HG03060 (cell line): ENCODE results near the gene MFAP1.
A peak's percentile ranks its signal among the peaks of the same experiment; 100 is the strongest.
"Not testable (repeated sequence)": the region's sequence is repeated elsewhere in the genome, so short reads cannot be mapped to it uniquely, and the experiment has no call there.

Experiments used
- ATAC-seq: cut with Tn5 transposase; IDR thresholded peaks from one replicate; pipeline ENCODE4 v1.9.1; 2021; ENCODE audit warnings: low read depth, moderate number of reproducible peaks; ENCODE audit not compliant: unreplicated experiment

Gene MFAP1

GRCh38 chr15:43824302-43825246 is at the start of gene MFAP1:
TSS of gene MFAP1 (minus strand) at chr15:43824690. CDS start at chr15:43824569, 121 bp downstream.
- peak; percentile 79 for ATAC-seq

DNA sequence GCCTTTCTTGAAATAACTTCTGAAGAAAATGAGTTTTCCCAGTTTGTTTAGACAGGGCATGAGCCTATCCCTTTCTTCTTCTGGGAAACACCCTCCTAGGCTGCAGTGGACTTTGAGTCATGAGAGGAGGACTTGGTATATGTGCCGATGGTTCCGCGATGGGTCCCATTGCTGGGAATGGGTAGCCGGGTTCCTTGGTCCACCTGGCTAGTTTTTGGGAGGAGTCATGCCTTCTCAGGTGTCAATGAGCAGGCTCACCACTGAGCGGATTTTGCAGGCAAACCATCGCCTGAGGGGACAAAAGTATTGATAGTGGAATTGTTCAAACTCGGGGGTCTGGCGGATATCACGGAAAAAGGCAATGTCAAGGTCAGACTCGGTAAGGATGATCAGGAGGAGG is 49.2 kb upstream of the MFAP1 start:
- ATAC-seq = no peak

DNA sequence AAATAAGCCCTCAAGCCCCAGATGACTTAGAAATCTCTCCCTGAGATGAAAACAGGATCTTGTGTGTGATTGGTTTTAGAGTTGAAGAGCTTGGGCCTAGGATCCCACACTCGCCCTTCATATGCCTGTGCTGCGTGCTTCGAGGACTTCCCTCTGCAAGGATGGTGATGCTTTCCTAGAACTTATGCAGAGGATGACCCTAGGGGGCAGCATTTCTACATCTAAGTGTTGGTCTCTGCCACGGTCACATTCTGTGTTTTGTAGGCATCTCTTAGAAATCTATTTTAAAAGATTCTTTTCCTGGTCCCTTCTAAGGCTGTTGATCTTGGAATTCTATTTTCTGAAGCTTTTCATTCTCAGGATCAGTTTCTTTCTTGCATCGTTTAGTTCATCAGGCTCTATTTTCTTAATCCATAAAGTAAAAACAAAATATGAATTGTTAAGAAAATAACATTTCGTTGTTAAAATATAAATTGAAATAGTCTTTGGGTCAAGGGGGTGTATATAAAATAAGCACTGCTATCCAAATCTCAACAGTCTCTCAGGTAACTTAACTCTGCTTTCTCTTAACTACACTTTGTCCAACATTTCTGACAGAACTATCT is 48.0 kb upstream of the MFAP1 start:
- ATAC-seq = no peak

DNA sequence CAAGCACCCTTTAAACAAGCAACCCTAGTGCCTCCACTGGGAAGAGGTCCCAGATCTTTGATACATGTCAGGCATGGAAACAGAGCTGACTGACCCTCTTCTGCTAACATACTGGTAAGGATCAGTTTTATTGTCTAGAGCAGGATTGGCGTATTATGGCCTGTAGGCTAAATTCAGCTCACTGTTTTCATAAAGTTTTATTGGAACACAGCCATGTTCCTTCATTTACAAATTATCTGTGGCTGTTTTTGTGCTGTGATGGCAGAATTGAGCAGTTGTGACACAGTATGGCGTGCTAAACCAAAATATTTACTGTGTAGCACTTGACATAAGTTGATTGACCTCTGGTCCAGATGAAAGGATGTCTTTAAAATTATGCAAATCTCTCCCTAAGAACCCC is 47.3 kb upstream of the MFAP1 start:
- no peak for ATAC-seq

DNA sequence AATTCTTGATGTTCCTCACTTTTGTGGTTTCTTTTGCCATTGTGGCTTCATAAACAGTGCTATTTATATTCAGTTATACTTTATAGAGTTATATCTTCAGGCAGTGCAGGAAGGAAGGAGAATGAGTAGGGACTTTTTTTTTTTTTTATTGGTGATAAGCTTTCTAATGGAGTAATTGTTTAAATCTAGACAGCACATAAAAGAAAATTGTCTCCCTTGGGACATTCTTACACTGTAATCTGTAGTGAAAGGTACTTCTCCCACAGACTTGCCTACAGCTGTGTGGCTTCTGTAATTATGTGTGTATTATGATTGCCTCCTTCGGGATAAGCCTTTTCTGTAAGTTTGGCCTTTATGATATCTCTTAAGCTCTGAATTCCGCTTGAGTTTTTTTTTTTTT is 43.9 kb upstream of the MFAP1 start:
- no peak for ATAC-seq

GRCh38 chr15:43867096-43867495 is 42.6 kb upstream of the MFAP1 start:
- ATAC-seq = no peak

- ATAC-seq = not testable (repeated sequence)
Measured at GRCh38 chr15:43866636-43867035, 42.1 kb upstream of the MFAP1 start.

- ATAC-seq = no peak
Measured at GRCh38 chr15:43859546-43859945, 35.1 kb upstream of the MFAP1 start.

GRCh38 chr15:43854801-43855200 is 30.3 kb upstream of the MFAP1 start:
- ATAC-seq = no peak

- ATAC-seq = no peak
Measured at GRCh38 chr15:43852607-43853006, 28.1 kb upstream of the MFAP1 start.

DNA sequence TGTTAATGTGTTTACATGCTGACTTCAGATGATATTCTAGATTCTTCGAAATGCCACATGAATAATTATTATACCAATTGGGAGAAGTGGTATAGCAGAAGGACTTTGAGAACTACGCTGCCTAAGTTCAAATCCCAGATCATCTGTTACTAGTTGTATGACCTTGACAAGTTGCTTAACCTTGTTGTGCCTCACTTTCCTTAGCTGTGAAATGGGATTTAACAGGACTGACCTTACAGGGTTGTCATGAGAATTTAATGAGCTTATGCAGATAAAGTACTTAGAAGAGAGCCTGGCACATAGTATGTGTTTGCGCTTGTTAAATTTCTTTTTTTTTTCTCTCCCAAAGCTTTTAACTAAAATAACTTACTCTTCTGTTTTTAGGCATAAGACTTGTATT is 26.8 kb upstream of the MFAP1 start:
- ATAC-seq = no peak

DNA sequence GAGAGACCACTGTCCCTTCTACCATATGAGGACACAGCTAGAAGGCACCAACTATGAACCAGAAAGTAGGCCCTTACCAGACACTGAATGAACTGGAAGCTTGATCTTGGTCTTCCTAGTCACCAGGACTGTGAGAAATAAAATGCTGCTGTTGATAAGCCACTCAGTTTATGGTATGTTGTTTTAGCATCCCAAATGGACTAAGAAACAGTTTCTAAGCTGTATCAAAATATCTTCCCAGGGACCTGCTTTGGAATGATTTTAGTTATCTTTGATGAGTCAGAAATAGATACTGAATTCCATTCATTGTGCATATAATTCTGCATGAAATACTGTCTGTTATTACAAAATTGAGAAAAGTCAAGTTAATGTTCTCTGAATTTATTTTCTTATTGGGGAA is 20.9 kb upstream of the MFAP1 start:
- ATAC-seq = no peak

DNA sequence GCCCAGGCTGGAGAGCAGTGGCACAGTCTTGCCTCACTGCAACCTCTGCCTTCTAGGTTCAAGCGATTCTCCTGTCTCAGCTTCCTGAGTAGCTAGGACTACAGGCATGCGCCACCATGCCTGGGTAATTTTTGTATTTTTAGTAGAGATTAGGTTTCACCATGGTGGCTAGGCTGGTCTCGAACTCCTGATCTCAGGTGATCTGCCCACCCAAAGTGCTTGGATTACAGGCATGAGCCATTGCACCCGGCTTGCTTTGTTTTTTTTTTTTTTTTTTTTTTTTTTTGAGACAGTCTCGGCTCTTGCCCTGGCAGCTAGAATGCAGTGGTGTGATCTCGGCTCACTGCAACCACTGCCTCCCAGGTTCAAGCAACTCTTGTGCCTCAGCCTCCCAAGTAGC is 8.0 kb upstream of the MFAP1 start:
- not testable (repeated sequence) for ATAC-seq

GRCh38 chr15:43831519-43832052 is 7.1 kb upstream of the MFAP1 start:
- ATAC-seq = not testable (repeated sequence)

- ATAC-seq = not testable (repeated sequence)
Measured at GRCh38 chr15:43830691-43831275, 6.3 kb upstream of the MFAP1 start.

DNA sequence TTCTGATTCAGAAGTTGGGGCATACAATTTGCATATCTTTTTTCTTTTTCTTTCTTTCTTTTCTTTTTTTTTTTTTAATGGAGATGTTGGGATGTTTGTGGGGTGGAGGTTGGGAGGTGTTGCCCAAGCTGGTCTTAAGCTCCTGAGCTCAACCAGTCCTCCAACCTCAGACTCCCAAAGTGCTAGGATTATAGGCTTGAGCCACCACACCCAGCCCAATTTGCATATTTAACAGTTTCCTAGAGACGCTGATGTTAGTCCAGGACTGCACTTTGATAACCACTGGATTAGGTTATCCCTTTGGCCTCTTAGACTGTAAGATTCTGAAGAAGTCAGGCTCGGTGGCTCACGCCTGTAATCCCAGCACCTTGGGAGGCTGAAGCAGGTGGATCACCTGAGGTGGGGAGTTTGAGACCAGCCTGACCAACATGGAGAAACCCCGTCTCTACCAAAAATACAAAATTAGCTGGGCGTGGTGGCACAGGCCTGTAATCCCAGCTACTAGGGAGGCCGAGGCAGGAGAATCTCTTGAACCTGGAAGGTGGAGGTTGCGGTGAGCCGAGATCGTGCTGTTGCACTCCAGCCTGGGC is 5.6 kb upstream of the MFAP1 start:
- ATAC-seq = not testable (repeated sequence)

DNA sequence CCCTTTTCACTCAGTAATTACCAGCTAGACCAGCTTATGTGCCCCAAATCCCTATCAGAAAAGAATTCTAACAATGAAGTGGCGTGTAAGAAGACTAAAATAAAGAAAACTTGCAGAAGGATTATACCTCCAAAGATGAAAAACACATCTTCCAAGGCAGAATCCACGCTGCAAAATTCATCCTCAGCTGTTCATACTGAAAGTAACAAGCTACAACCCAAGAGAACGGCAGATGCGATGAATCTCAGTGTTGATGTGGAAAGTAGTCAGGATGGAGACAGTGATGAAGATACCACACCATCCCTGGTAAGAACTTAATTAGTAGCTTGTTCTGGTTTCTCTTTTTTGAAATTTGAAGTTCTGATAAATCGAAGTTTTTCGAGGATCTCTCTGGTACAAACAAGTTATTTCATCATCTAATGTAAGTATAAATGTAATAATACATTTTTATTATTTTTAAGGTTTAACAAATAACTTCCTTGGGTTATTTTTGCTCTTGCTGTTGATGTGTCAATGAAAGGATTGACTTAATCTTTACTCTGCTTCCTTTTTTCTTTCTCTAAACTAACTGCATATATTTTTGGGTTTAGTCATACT is 3.7 kb upstream of the MFAP1 start:
- ATAC-seq = no peak

GRCh38 chr15:43826508-43827341 is 2.2 kb upstream of the MFAP1 start, which contains the start of gene WDR76:
TSS of gene WDR76 (plus strand) at chr15:43827002. CDS start at chr15:43827033, 31 bp downstream.
- no peak for ATAC-seq

GRCh38 chr15:43826029-43826507 is 1.6 kb upstream of the MFAP1 start:
- no peak for ATAC-seq
